Stimulated activated CD8-positive, alpha-beta memory T cell treated with anti-CD3 and anti-CD28 coated beads, Interleukin-2, amount 100 ng/mL, for 48 hours (primary cell): ENCODE results near the gene SMCO3.

Experiments used
- DNase-seq, 2 donors: peaks; one replicate each; pipeline ENCODE4 v3.0.0-alpha.2; 2020; ENCODE audit warnings: low read depth in 2 of 2

The SMCO3 gene

GRCh38 chr12:14814014-14814413 is at the start of gene SMCO3:
TSS of gene SMCO3 (minus strand) at chr12:14814182. CDS start at chr12:14806680, 7,502 bp downstream.
- no peak for DNase-seq

DNA sequence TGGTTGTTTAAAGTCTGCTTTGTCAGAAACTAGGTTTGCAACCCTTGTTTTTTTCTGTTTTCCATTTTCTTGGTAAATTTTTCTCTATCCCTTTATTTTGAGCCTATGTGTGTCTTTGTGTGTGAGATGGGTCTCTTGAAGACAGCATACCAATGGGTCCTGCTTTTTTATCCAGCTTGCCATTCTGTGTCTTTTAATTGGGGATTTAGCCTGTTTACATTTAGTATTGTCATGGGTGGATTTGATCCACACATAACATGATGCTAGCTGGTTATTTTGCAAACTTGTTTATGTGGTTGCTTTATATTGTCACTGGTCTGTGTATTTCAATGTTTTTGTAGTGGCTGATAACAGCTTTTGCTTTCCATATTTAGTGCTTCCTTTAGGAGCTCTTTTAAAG is 46.5 kb upstream of the SMCO3 start:
- no peak for DNase-seq

GRCh38 chr12:14858513-14858912 is 44.5 kb upstream of the SMCO3 start:
- DNase-seq, result no peak

- no peak for DNase-seq
Measured at GRCh38 chr12:14854586-14855183, 40.7 kb upstream of the SMCO3 start.

- no peak for DNase-seq
Measured at GRCh38 chr12:14853961-14854360, 40.0 kb upstream of the SMCO3 start.

GRCh38 chr12:14852880-14853279 is 38.9 kb upstream of the SMCO3 start:
- no peak for DNase-seq

DNA sequence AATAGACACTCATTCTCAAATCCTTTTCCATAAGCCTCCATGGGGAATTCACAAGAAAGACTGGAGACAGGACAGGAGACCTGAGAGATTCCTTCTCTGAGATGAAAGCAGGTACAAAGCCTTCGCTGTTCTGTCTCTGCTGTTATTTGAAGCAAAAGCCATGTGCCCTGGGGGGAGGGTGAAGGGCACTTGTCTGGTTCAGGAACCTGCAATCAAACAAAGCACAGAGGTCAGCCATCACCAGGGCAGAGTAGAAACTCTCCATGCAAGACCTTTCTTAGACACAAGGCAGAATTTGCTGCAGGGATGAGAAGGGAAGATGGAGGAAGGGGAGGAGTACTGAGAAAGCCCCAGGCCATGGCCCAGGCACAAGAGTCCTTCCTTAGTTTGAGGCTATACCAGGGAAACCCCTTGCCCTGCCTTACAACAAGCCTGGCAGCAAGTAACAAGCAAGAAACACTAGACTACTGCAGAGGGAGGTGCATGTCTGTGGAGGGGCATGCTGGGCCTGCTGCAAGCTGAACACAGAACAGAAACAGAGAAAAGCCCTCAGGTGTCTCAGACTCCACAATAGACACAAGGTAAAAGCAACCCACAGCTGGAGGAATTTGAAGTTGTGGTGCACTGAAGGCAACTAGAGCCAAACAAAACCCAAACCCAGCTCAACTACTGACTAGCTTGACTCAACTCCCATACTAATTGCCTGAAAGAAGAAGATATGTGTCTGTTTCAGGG is 37.1 kb upstream of the SMCO3 start:
- no peak for DNase-seq

- DNase-seq, result no peak
Measured at GRCh38 chr12:14849661-14850060, 35.7 kb upstream of the SMCO3 start.

- DNase-seq, result no peak
Measured at GRCh38 chr12:14846876-14847580, 33.0 kb upstream of the SMCO3 start.

DNA sequence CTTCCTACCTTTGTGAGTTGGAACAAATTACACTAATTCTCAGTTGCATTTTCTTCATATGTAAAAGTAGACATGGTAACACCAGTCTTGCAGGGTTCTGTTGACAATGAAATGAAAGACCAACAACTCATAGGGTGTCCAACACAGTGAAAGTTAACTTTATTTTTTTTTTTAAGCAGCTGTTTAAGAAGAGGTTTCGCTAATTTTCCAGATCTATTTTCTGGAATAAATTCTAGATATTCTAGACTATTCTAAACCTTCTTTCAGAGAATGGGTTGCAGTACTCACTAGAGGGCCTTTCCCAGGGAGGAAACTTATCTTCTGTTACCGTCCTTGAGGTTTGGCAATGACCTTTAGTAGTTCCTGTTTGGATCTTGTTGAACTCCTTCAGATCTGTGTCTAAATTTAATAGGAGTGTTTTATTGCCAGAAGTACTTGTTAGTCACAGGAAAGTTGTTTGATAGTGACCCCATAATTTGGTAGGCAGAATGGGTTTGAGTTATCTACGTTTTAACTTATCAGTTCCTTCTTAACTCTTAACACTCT is 32.1 kb upstream of the SMCO3 start:
- no peak for DNase-seq

DNA sequence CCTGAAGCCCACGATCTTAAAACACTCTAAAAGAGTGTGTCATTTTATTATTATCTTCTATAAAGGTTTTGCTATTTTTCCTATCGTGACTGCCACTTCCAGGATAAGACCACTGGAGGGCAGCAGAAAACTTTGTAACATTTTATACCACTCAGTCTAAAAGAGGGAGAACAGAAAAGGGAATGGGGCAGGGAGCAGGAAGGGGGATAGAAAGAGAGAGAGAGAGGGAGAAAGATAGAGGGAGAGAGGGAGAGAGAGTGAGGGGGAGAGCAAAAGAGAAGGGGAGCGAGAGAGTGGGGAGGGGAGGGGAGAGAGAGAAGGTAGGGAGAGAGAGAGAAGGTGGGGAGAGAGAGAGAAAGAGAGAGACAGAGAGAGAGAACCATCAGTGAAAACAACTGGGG is 31.4 kb upstream of the SMCO3 start:
- DNase-seq, result no peak

- DNase-seq, result no peak
Measured at GRCh38 chr12:14844401-14844800, 30.4 kb upstream of the SMCO3 start.

DNA sequence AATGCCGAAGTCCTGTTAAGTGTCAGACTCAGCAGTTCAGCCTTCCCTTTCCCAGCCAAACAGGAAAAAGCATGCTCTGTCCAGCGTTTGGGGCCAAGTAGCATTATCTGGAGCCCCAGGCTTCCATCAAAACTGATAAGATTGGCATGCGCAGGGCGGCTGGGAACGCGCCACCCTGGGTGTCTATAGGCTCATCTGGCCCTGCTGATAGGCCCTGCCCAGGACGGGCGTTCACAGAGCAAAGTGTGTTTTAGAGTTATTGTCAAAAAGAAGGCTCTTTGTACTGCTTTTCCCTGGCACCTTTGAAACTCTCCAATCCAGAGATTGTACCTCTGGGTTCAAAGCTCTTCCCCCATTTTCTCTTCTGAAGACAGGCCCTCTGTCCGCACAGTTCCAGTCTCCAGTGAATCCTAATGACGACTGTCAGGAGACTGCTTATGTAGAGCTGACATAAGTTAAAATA is 29.5 kb upstream of the SMCO3 start, which contains the start of gene ART4:
ART4 (minus strand) TSS at position 102 of the 463 bp plus-strand sequence. CDS start 413 bp downstream, outside the sequence.
- DNase-seq, result no peak

DNA sequence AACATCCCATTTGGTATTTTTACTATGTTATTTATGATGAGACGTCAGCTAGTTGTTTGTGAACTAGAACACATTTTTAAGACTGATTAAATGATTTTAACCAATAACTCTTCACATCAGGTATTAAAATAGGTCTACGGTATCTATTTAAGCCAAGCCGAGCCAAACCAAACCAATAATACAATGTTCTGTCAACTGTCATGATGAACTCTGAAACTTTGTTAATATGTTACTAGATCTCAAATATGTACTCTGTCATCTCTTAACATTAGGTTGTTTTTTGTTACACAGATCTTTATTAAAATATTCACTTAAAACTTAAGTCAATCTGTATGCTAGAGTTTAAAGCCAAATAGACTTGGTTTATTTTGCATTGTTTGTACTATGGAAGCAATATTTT is 28.3 kb upstream of the SMCO3 start:
- DNase-seq, result no peak

GRCh38 chr12:14841761-14842160 is 27.8 kb upstream of the SMCO3 start:
- DNase-seq, result no peak

DNA sequence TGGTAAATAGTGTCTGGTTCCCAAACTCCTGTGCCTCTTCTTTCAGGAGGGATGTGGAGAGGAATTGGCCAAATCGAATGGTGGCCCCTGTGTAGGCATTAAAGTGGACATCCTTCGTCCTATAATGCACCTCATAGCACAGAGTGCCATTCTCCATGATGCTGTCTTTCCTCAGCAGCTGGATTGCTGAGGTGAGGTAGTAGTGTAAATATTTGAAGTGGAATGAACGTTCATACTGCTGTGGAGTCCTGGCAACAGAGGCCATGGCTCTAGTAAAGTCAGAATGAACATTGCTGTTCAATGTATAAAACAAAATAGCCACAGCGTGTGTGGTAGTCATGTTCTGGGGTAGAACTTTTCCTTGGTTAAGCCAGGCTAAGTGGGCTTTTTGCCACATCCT is 26.6 kb upstream of the SMCO3 start:
- DNase-seq, result no peak

- DNase-seq, result no peak
Measured at GRCh38 chr12:14839262-14839661, 25.3 kb upstream of the SMCO3 start.

DNA sequence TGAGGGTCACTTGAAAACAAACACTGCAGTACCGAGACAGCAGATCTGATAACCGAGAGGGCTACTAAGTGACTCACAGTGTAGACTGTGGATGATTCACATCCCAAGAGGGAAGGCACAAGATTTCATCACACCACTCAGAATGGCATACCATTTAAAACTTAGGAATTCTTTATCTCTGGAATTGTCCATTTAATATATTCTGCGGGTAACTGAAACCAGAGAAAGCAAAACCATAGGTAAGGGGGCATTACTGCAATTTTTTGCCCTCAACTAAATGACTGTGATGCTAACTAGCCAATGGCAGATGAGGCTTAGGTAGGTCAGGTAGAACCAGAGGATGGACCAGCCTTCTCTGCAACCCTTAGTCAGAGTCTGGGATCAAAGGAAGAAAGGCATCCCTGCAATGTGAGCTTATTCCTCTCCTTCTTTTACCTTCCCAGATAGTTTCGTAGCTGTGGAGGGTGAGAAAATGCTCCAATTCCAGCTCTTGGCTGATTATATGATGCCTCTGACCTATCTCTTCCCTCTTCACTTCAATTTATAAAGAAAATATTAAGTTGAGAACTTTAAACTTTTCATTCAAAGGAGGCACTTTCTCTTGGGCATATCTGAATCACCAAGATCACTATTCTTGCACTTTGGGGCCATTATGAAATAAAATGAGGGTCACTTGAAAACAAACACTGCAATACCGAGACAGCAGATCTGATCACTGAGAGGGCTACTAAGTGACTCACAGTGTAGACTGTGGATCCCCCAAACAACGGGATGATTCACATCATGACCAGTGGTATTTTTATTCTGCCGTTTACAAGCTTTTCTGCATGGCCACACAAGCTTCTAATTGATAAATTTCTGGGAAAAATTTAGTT is 22.6 kb upstream of the SMCO3 start:
- no peak for DNase-seq

DNA sequence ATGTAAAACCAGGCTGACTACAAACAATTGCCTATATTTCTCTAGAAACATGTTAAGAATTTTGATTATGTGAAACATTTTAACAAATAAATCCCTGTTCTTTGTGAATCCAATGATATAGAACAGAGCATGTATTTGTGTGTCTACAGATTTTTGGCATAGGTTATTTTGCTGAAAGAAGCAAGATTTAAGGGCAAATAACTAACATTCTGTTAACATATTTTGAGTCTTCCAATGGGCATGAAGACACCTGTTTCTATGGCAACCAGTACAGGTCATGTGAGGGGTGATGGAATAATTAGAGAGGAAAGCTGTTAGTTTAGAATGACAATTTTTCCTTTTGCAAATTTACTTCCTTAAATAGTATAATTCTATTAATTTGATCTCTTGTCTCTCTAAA is 20.5 kb upstream of the SMCO3 start:
- no peak for DNase-seq

DNA sequence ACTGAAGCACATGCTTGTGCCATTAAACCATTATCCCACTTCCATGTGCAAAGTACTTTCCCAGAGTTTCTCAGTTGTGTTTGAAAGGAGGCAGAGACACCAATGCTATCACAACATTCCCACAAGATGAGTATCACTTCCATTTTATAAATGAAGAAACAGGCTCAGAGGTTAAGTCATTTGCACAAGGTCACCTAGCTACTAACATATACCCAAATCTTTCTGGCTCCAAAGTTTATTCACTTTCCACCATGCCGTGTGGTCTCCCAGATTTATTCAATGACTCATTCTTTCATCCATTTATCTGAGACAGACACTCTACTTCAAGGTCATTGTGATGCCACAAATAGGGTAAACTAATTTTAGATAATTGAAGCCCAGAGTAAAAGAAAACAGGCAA is 20.0 kb upstream of the SMCO3 start:
- no peak for DNase-seq

- no peak for DNase-seq
Measured at GRCh38 chr12:14833336-14833735, 19.4 kb upstream of the SMCO3 start.

DNA sequence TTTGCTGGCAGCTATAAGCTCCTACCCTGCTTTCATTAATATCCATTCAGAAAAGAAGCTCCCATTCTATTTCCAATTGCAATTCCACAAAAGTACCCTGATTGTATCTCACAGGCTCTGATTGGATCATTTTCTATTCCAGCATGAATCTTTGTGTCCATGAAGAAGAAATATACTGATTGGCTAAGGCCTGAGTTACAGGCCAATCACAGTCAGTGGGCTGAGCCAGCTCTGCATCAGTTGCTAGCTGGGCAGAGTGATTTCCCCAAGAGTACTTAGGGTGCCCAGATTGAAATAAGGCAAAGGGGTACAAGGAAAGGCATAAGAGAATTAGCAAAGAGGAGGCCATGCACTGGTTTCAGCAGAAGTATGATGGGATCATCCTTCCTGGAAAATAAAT is 14.9 kb upstream of the SMCO3 start:
- no peak for DNase-seq
